Neutrophil (primary cell): ENCODE data around the gene PHLDB1.
"Not testable (repeated sequence)": the region's sequence is repeated elsewhere in the genome, so short reads cannot be mapped to it uniquely, and the experiment has no call there.

Experiments used
- H3K27ac ChIP-seq: fragments of 200-600 bp; sonication (generic); 2 replicates; pipeline ENCODE4 v1.5.1; 2016; ENCODE audit warnings: mild to moderate bottlenecking, moderate library complexity
- H3K27me3 ChIP-seq: fragments of 200-600 bp; sonication (generic); 2 replicates; pipeline ENCODE4 v1.6.0; 2016; ENCODE audit warnings: mild to moderate bottlenecking
- H3K36me3 ChIP-seq: fragments of 200-600 bp; sonication (generic); 2 replicates; pipeline ENCODE4 v1.5.1; 2017
- H3K4me1 ChIP-seq, 2 experiments: fragments of 200-600 bp in 1 of 2; sonication (generic) in 1 of 2; 1 replicate in 1 of 2; 2 replicates in 1 of 2; pipeline versions ENCODE4 v1.5.1 to v1.6.1; 2013 to 2016; ENCODE audit warnings: low read depth in 1 of 2, low read length in 1 of 2, mild to moderate bottlenecking in 1 of 2, moderate library complexity in 1 of 2; ENCODE audit not compliant: control insufficient read depth in 1 of 2, insufficient read depth in 1 of 2
- H3K4me3 ChIP-seq, 2 experiments: fragments of 200-600 bp in 1 of 2; sonication (generic) in 1 of 2; 1 replicate in 1 of 2; 2 replicates in 1 of 2; pipeline ENCODE4 v1.5.1; 2013 to 2016; ENCODE audit warnings: low read depth in 1 of 2, low read length in 1 of 2, mild to moderate bottlenecking in 1 of 2, moderate library complexity in 1 of 2
- H3K9me3 ChIP-seq: fragments of 200-600 bp; sonication (generic); 2 replicates; pipeline ENCODE4 v1.5.1; 2016
- TF ChIP-seq, protein P1 (sequence below): fragments of 200-600 bp; sonication (generic); IDR thresholded peaks from 2 replicates; pipeline ENCODE4 v1.5.1; 2016; ENCODE audit warnings: antibody characterized with exemption

PHLDB1 gene

DNA sequence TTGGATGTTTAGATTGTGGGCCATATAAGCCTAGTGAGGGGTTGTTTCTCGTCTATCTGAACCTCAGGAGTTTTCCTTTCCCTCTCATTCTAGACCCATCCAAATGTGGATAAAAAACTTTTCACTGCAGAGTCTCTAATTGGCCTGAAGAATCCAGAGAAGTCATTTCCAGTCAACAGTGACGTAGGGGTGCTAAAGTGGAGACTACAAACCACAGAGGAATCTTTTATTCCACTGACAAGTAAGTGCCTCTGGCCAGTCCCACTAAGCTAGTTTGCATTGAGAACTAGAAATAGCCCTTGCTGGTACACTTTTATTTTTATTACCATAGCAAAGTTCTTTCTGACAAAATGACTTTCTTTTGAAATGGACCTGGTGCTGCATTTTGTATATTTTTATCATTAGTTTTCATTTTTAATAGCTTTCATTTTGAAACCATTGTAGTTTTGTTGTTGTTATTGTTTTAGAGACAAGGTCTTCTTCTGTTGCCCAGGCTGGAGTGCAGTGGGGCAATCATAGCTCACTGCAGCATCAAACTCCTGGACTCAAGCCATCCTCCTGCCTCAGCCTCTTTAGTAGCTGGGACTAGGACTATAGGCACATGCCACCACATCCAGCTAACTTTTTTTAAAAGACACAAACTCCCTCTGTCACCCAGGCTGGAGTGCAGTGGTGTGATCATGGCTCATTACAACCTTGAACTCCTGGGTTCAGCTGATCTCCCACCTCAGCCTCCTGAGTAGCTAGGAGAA is 14.6 kb upstream of the PHLDB1 start:
- Histone ChIP-seq H3K27me3 (no peaks in the 10 kb centered on the region), H3K36me3 (peaks cover 96% of the 10 kb centered on the region), H3K4me1 (peaks cover 5% of the 10 kb centered on the region in 2 experiments), H3K4me3 (no peak overlapping the region), H3K9me3 (no peaks in the 10 kb centered on the region), H3K27ac (no peak overlapping the region)
- TF ChIP-seq, protein P1, sequence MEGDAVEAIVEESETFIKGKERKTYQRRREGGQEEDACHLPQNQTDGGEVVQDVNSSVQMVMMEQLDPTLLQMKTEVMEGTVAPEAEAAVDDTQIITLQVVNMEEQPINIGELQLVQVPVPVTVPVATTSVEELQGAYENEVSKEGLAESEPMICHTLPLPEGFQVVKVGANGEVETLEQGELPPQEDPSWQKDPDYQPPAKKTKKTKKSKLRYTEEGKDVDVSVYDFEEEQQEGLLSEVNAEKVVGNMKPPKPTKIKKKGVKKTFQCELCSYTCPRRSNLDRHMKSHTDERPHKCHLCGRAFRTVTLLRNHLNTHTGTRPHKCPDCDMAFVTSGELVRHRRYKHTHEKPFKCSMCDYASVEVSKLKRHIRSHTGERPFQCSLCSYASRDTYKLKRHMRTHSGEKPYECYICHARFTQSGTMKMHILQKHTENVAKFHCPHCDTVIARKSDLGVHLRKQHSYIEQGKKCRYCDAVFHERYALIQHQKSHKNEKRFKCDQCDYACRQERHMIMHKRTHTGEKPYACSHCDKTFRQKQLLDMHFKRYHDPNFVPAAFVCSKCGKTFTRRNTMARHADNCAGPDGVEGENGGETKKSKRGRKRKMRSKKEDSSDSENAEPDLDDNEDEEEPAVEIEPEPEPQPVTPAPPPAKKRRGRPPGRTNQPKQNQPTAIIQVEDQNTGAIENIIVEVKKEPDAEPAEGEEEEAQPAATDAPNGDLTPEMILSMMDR = no peak

DNA sequence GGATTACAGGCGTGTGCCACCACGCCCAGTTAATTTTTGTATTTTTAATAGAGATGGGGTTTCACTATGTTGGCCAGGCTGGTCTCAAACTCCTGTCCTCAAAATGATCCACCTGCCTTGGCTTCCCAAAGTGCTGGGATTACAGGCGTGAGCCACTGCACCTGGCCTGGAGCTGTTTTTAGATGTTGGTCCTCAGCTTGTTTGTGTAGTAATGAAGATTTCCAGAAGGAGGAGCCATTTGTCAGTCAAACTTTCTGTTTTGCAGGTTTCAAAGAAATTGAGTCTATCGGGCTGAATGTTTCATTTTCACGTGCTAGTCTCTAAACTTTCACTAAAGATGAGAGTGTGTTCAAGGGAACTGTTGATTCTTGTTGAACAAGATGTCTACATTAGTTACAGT is 12.4 kb upstream of the PHLDB1 start:
- H3K27ac ChIP-seq, H3K9me3 ChIP-seq, H3K4me1 ChIP-seq, H3K4me3 ChIP-seq, H3K27me3 ChIP-seq: not testable (repeated sequence)
- H3K36me3 ChIP-seq = peaks cover 96% of the 10 kb centered on the region

DNA sequence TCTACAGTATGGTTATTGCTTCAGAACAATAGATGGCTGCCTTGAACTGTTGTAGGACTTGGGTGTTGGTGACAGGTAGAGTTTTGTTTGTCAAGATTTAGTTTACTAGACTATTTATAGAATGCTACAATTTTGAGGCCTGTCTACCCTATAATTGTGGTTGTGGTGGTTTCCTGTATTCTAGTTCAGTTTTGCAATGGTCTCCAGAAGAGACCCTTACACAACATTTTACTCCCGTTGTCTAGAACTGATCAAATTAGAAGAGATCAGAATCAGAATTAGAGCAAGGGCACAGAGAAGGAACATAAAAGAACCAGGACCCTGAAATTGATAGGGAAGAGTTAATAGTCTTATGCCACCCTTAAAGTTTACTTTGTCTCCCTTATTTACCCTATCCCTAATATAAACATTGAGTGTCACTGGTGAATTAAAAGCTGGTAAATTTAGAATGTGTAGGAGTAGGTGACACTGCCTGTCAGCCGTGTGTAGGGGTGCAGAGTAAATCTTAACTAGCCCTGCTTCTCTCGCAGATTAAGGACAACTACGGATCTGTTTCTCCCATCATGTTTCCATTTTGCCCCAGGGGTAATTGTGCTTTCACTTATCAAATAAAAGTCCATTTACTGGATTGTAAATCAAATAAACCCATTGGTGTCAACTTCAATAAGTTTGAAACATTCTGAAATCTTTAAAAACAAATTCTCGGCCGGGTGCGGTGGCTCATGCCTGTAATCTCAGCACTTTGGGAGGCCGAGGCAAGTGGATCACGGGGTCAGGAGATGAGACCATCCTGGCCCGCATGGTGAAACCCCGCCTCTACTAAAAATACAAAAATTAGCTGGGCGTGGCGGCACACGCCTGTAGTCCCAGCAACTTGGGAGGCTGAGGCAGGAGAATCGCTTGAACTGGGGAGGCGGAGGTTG is 10.9 kb upstream of the PHLDB1 start:
- peaks cover 5% of the 10 kb centered on the region in 2 experiments for H3K4me1 ChIP-seq
- H3K27me3 ChIP-seq = no peaks in the 10 kb centered on the region
- H3K4me3 ChIP-seq = no peak overlapping the region
- H3K27ac ChIP-seq = no peak overlapping the region
- no peaks in the 10 kb centered on the region for H3K9me3 ChIP-seq
- H3K36me3 ChIP-seq = peaks cover 96% of the 10 kb centered on the region
- TF ChIP-seq, protein P1 = no peak

DNA sequence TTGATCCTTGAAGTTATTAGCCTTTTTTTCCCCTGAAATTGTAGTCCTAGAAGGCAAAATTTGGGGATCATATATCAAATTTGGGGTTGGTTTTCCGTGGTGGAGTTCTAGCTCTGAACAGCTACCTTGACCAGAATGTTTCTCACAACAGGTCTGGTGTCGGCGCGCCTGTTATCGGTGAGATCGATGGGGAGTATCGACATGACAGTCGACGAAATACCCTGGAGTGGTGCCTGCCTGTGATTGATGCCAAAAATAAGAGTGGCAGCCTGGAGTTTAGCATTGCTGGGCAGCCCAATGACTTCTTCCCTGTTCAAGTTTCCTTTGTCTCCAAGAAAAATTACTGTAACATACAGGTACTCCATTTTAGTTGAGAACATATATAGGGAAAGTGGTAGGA is 9.9 kb upstream of the PHLDB1 start:
- Histone ChIP-seq H3K27ac (no peak overlapping the region), H3K9me3 (no peaks in the 10 kb centered on the region), H3K4me1 (peaks cover 5% of the 10 kb centered on the region in 2 experiments), H3K4me3 (no peak overlapping the region), H3K27me3 (no peaks in the 10 kb centered on the region), H3K36me3 (peaks cover 97% of the 10 kb centered on the region)
- TF ChIP-seq, protein P1 = no peak

DNA sequence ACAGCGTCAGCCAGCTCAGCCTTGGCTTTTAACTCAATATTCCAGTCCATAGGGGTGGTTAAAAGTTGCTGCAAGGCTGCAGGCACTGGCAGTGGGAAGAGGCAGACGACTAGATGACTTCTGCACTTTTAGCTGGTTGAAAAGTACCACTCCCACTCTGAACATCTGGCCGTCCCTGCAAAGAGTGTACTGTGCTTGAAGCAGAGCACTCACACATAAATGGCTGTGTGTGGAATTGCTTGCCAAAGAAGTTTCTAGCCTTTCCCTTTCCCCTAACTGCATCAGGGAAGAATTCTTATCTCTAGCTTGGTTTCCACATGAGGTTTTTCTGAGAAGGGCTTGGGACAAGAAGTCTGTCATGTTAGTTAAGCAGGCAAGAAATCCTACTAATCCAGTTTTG is 5.1 kb upstream of the PHLDB1 start:
- TF ChIP-seq, protein P1 = no peak
- no peak overlapping the region for H3K27ac ChIP-seq
- no peaks in the 10 kb centered on the region for H3K9me3 ChIP-seq
- H3K27me3 ChIP-seq = peaks cover 29% of the 10 kb centered on the region
- peaks cover 0 to 1% of the 10 kb centered on the region in 2 experiments for H3K4me1 ChIP-seq
- peaks cover 60% of the 10 kb centered on the region for H3K36me3 ChIP-seq
- H3K4me3 ChIP-seq = no peak overlapping the region

DNA sequence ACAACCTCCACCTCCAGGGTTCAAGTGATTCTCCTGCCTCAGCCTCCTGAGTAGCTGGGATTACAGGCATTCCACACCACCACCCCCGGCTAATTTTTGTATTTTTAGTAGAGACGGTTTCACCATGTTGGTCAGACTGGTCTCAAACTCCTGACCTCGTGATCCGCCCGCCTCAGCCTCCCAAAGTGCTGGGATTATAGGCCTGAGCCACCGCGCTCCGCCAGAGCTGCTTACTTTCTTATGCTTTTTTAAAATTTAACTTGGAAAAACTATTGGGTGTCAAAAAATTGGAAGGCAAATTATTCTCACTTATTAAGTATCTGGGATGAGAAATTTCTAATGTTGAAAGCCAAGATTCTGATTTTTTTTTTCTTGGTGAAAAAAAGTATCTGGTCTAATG is 3.7 kb upstream of the PHLDB1 start:
- H3K9me3 ChIP-seq, H3K27ac ChIP-seq, H3K4me3 ChIP-seq: not testable (repeated sequence)
- Histone ChIP-seq H3K4me1 (peaks cover 13 to 15% of the 10 kb centered on the region in 2 experiments), H3K36me3 (peaks cover 46% of the 10 kb centered on the region), H3K27me3 (peaks cover 43% of the 10 kb centered on the region)
